ENCODE results near the gene POLD1. TPM values are rescaled to one million over a fixed set of nuclear protein-coding genes. Genes with fewer than 3 reads are reported as not detected.

POLD1 gene
- total RNA-seq, 2 donors from 2014 or later, result 23.5 to 26.6 TPM

DNA sequence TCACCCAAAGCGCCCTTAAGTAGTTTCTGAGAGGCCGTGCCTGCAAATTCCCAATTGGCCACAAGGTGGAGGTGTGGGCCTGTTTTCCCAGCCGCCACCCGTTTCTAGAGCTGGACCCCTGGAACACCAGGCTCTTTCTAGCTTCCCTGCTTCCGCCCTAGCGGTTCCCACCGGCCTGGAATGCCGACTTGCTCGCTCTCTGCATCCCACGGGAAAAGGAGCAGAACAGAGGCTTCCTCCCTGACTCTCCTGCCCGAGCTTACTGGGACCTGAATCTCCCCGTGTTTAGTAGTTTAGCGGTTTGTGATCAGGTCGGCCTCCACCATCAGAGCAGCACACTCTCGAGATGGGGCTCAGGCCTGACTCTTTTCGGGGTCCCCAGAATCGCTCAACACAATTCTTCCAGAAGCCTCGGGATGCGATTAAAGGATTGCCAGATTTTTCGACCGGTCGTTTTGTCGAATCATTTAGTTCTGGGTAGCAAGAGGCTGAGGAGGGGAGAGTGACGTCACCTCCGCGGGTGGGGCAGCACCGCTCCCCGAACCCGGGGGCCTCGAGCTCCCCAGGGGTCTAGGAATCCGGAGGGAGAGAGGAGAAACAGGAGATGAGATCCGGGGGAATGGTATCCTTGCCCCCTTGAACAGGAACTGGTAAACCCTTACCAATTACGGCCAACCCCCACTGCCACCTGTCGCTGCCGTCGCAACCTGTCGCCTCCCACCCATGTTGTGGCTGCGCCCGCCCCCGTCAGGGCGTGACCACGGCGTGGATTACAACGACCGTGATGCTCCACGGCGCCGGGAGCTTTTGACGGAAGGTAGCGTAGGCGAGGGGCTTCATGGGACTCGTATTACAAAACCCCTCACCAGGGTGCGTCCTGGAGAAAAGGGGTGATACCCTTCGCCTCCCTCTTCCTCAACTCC lies 26.7 kb upstream of the POLD1 start:
- H3K27ac Mint-ChIP-seq, result peak overlapping the region; percentile 95
- no peaks in the 10 kb centered on the region for H3K9me3 ChIP-seq (ENCODE audit: control insufficient read depth, low read length, poor library complexity, severe bottlenecking)
- peaks cover 22% of the 10 kb centered on the region for H3K4me1 Mint-ChIP-seq
- DNase-seq (peak; percentile 75 to 76 (median 76)), ATAC-seq (peak; percentile 88)
- no peaks in the 10 kb centered on the region for H3K36me3 Mint-ChIP-seq (ENCODE audit: low read depth)
- no peaks in the 10 kb centered on the region for H3K27me3 Mint-ChIP-seq
- H3K4me3 Mint-ChIP-seq, result peak overlapping the region; percentile 92

DNA sequence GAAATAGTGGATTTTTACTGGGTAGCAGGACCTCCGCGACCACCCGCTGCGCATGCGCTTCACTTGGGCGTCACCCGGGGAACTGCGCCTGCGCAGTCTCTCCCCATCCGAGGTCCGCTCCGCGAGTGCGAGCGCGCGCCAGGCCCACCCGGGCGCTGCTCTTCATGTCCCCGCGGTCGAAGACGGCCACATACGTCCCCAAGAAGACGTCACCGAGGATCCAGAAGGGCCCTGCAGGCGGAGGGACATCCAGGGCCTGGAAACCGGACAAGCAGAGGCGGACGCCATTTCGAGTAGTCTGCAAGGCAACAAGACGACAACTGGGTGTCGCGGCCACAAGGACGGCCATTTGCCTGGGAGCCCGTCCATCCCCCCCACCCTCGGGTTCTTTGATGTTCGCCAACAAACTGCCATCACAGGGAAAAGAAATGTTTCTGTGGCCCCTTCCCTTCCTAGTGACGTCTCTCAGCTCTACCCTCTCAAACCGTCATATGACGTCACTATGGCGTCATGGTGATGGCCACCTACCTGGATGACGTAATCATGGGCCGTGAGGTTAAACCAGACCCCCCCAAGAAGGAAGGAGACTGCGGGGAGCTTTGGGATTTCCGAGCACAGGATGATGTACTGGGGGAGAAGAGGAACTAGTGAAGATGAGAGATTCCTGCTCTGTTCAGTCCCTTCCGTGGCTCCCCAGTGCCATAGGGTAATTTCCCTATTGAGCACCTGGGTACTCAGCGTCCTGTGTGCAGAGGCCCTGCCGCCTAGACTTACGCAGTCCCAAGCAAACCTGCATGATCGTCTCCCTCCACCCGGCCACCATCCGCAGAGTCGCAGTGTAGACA lies 25.4 kb upstream of the POLD1 start:
- H3K27ac Mint-ChIP-seq, result peak overlapping the region; percentile 95
- peaks cover 26% of the 10 kb centered on the region for H3K4me1 Mint-ChIP-seq
- H3K9me3 ChIP-seq (ENCODE audit: control insufficient read depth, low read length, poor library complexity, severe bottlenecking), result no peaks in the 10 kb centered on the region
- peak overlapping the region; percentile 92 for H3K4me3 Mint-ChIP-seq
- DNase-seq (peak; percentile 65 to 71 (median 70)), ATAC-seq (peak; percentile 29)
- no peaks in the 10 kb centered on the region for H3K36me3 Mint-ChIP-seq (ENCODE audit: low read depth)
- no peaks in the 10 kb centered on the region for H3K27me3 Mint-ChIP-seq

- Mint-ChIP-seq H3K27ac (peak overlapping the region; percentile 95), H3K27me3 (no peaks in the 10 kb centered on the region), H3K4me3 (peak overlapping the region; percentile 92), H3K4me1 (peaks cover 28% of the 10 kb centered on the region), H3K36me3 (ENCODE audit: low read depth) (no peaks in the 10 kb centered on the region)
- H3K9me3 ChIP-seq (ENCODE audit: control insufficient read depth, low read length, poor library complexity, severe bottlenecking), result no peaks in the 10 kb centered on the region
- no peak for ATAC-seq
- no peak for DNase-seq
Observed at GRCh38 chr19:50359328-50359818, 24.8 kb upstream of the POLD1 start.

DNA sequence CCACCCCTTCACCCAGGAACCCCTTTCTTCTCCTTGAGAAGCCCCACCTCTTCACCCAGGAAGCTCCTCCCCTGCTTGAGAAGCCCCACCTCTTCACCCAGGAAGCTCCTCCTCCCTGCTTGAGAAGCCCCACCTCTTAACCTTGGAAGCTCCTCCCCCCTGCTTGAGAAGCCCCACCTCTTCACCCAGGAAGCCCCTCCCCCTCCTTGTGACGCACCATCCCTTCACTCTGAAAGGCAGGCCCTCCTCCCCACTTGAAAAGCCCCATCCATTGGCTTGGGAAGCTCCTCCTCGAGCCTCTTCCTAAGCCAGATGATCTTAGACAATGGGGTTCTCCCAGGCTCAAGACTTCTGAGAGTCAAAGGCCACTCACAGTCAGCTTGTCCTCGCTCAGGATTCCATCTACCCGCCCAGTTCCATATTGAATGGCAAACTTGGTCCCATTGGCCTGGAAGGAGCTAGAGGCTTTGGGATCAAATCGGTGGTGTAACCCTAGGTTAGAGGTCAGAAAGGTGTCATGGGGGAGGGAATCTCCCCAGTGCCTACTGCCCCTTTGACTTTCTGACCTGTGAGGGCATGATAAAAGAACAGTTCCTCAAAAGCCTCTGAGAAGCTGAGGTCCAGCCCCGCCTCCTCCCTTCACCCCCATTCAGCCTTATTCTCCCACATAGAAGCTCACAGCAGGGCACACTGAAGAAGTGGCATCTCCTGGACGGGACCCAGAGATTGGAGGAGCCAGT lies 22.7 kb upstream of the POLD1 start:
- H3K4me3 Mint-ChIP-seq, result peak overlapping the region; percentile 19
- ATAC-seq (no peak), DNase-seq (no peak)
- H3K4me1 Mint-ChIP-seq, result peaks cover 39% of the 10 kb centered on the region
- H3K27ac Mint-ChIP-seq, result no peak overlapping the region
- no peaks in the 10 kb centered on the region for H3K36me3 Mint-ChIP-seq (ENCODE audit: low read depth)
- H3K9me3 ChIP-seq (ENCODE audit: control insufficient read depth, low read length, poor library complexity, severe bottlenecking), result no peaks in the 10 kb centered on the region
- no peaks in the 10 kb centered on the region for H3K27me3 Mint-ChIP-seq

DNA sequence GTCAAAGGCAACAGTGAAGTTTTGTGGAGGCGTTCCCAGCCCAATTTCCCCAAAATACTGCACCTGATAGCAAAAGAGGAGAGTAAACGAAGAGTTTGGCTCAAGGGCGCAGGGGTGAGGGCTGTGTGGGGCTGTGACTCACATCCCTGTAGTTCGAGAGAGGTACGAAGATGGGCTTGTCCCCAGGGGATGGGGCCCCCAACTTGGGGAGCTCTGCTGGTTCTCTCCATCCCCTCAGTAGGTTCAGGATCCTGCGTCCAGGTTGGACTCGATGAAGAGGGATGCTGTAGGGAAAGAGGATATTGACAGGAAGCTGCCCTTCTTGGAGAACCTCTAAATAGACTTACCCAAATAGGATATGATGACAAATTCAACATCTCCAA lies 22.1 kb upstream of the POLD1 start:
- Mint-ChIP-seq H3K4me3 (no peak overlapping the region), H3K4me1 (peaks cover 37% of the 10 kb centered on the region), H3K36me3 (ENCODE audit: low read depth) (no peaks in the 10 kb centered on the region), H3K27ac (no peak overlapping the region), H3K27me3 (no peaks in the 10 kb centered on the region)
- DNase-seq (no peak), ATAC-seq (no peak)
- no peaks in the 10 kb centered on the region for H3K9me3 ChIP-seq (ENCODE audit: control insufficient read depth, low read length, poor library complexity, severe bottlenecking)

GRCh38 chr19:50362656-50363424 lies 21.3 kb upstream of the POLD1 start:
- no peak for DNase-seq
- Mint-ChIP-seq H3K27me3 (no peaks in the 10 kb centered on the region), H3K4me1 (peaks cover 34% of the 10 kb centered on the region)

GRCh38 chr19:50365434-50366306 lies 18.5 kb upstream of the POLD1 start, which contains the start of gene NAPSA:
TSS of gene NAPSA (minus strand) at chr19:50365639. CDS start at chr19:50365621, 18 bp downstream.
- peak within 1 kb of the TSS; percentile 63 for H3K4me3 Mint-ChIP-seq
- peak within 1 kb of the TSS; percentile 84 for H3K27ac Mint-ChIP-seq
- H3K4me1 Mint-ChIP-seq, result peaks cover 30% of the 10 kb centered on the region
- ATAC-seq (no peak), DNase-seq (no peak)
- no peaks in the 10 kb centered on the region for H3K27me3 Mint-ChIP-seq
- H3K36me3 Mint-ChIP-seq (ENCODE audit: low read depth), result no peaks in the 10 kb centered on the region
- H3K9me3 ChIP-seq (ENCODE audit: control insufficient read depth, low read length, poor library complexity, severe bottlenecking), result no peaks in the 10 kb centered on the region

More at GRCh38 chr19:50362656-50363424, 21.3 kb upstream of the POLD1 start:
- H3K9me3 ChIP-seq (ENCODE audit: control insufficient read depth, low read length, poor library complexity, severe bottlenecking), result no peaks in the 10 kb centered on the region
- no peak overlapping the region for H3K4me3 Mint-ChIP-seq
- no peak for ATAC-seq
- no peaks in the 10 kb centered on the region for H3K36me3 Mint-ChIP-seq (ENCODE audit: low read depth)
- no peak overlapping the region for H3K27ac Mint-ChIP-seq

DNA sequence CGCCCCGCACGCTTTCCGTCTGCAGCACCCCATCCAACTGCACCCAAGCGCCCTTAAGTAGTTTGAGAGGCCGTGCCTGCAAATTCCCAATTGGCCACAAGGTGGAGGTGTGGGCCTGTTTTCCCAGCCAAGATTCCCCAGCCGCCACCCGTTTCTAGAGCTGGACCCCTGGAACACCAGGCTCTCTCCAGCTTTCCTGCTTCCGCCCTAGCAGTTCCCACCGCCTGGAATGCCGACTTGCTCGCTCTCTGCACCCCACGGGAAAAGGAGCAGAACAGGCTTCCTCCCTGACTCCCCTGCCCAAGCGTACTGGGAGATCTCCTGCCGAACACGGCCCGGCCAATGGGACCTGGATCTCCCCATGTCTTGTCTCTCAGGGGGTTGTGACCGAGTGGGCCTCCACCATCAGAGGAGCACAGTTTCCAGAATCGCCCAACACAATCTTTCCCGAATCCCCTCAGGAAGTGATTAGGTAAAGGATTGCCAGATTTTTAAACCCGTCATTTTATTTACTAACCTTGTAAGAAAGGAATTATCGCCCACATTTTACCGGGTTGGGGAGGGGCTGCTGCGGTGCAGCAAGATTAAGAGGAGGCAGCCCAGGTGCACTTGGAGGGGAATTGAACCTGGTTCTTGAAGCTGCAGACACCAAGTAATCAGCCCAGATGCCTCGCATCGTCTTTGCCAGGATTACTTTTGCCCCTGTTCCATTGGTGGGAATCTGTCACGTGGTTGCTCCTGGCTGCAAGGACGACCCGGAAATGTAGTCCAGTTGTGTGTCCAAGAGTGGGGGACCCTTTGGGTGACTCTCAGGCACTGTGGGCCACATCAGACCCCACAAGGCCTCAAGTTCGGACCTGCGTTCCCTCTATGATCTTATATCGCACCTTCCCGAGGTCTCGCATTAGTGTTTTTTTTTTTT lies 15.2 kb upstream of the POLD1 start:
- Mint-ChIP-seq H3K4me3 (peak overlapping the region; percentile 92), H3K27ac (peak overlapping the region; percentile 86)

DNA sequence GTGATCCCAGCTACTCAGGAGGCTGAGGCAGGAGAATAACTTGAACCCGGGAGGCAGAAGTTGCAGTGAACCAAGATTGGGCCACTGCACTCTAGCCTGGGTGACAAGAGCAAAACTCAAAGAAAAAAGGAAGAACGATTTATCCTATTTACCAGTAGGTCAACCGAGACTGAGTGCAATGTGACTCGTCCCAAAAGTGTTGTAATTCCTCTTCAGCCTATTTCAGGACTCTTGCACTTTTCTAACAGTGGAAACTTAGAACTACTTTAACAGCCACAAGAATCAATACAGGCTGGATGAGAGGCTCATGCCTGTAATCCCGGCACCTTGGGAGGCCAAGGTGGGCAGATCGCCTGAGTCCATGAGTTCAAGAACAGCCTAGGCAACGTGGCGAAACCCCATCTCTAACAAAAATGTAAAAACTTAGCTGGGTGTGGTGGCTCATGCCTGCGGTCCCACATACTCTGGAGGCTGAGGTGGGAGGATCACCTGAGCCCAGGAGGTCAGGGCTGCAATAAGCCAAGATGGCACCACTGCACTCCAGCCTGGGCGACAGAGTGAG lies 12.2 kb upstream of the POLD1 start:
- DNase-seq (no peak), ATAC-seq (no peak)
- H3K4me3 Mint-ChIP-seq, result no peak overlapping the region
- peaks cover under 1% of the 10 kb centered on the region for H3K36me3 Mint-ChIP-seq (ENCODE audit: low read depth)
- H3K27ac Mint-ChIP-seq, result no peak overlapping the region
- H3K4me1 Mint-ChIP-seq, result peaks cover 15% of the 10 kb centered on the region
- H3K27me3 Mint-ChIP-seq, result no peaks in the 10 kb centered on the region
- H3K9me3 ChIP-seq (ENCODE audit: control insufficient read depth, low read length, poor library complexity, severe bottlenecking), result no peaks in the 10 kb centered on the region

More for the DNA sequence above, 15.2 kb upstream of the POLD1 start:
- Mint-ChIP-seq H3K4me1 (peaks cover 21% of the 10 kb centered on the region), H3K27me3 (no peaks in the 10 kb centered on the region), H3K36me3 (ENCODE audit: low read depth) (no peaks in the 10 kb centered on the region)
- ATAC-seq, result peak; percentile 83
- H3K9me3 ChIP-seq (ENCODE audit: control insufficient read depth, low read length, poor library complexity, severe bottlenecking), result no peaks in the 10 kb centered on the region
- DNase-seq, result peak; percentile 55 to 69 (median 65)

GRCh38 chr19:50376166-50377050 lies 7.7 kb upstream of the POLD1 start, which contains the start of gene NR1H2:
TSS of gene NR1H2 (plus strand) at chr19:50376457. CDS start at chr19:50377606, 1,149 bp downstream.
- peaks cover 22% of the 10 kb centered on the region for H3K4me1 Mint-ChIP-seq
- peak within 1 kb of the TSS; percentile 88 for H3K4me3 Mint-ChIP-seq
- H3K36me3 Mint-ChIP-seq (ENCODE audit: low read depth), result peaks cover 12% of the 10 kb centered on the region

More at GRCh38 chr19:50376166-50377050, 7.7 kb upstream of the POLD1 start, which contains the start of gene NR1H2:
- H3K9me3 ChIP-seq (ENCODE audit: control insufficient read depth, low read length, poor library complexity, severe bottlenecking), result no peaks in the 10 kb centered on the region
- H3K27ac Mint-ChIP-seq, result peak within 1 kb of the TSS; percentile 82
- peak; percentile 85 for ATAC-seq
- DNase-seq, result peak; percentile 86 to 91 (median 88)
- H3K27me3 Mint-ChIP-seq, result no peaks in the 10 kb centered on the region
